Tibial artery (tissue), 4 donors: Measurements from ENCODE around the gene LPIN3.

ENCODE experiments used
- DNase-seq, 2 donors: peaks; one replicate each; pipeline ENCODE4 v3.0.0-alpha.2; 2019
- H3K27ac ChIP-seq, 2 donors: fragments of 200-600 bp; sonication (generic) in 1 of 2; 1 replicate in 1 of 2; 2 replicates in 1 of 2; pipeline ENCODE4 v1.5.1; 2018 to 2019; ENCODE audit warnings: mild to moderate bottlenecking in 1 of 2
- H3K27me3 ChIP-seq, 2 donors: fragments of 200-600 bp; sonication (generic) in 1 of 2; one replicate each; pipeline versions ENCODE4 v1.5.1 to v1.6.0; 2016 to 2019
- H3K36me3 ChIP-seq, 3 donors: fragments of 200-600 bp; sonication (generic) in 2 of 3; one replicate each; pipeline ENCODE4 v1.5.1; 2016 to 2019; ENCODE audit warnings: mild to moderate bottlenecking in 2 of 3
- H3K4me1 ChIP-seq, 4 donors: fragments of 200-600 bp; sonication (generic) in 2 of 4; 1 replicate in 3 of 4; 2 replicates in 1 of 4; pipeline ENCODE4 v1.5.1; 2016 to 2019
- H3K4me3 ChIP-seq, 2 donors: fragments of 200-600 bp; sonication (generic) in 1 of 2; 1 replicate in 1 of 2; 2 replicates in 1 of 2; pipeline ENCODE4 v1.5.1; 2018 to 2019; ENCODE audit warnings: mild to moderate bottlenecking in 2 of 2
- H3K9me3 ChIP-seq, 3 donors: fragments of 200-600 bp; sonication (generic) in 1 of 3; one replicate each; pipeline ENCODE4 v1.5.1; 2016 to 2019
- intact Hi-C: fragments of 100-400 bp; cut with DNase I; formaldehyde crosslinking; loops from one replicate; pipeline ENCODE4 v1.15.0; 2023; ENCODE audit warnings: low total_unique reads
- TF ChIP-seq, protein P1 (sequence below), 2 experiments: fragments of 200-600 bp in 1 of 2; fragments of 450-650 bp in 1 of 2; IDR thresholded peaks; one replicate each; pipeline ENCODE4 v1.5.1; 2017 to 2019; ENCODE audit warnings: antibody characterized with exemption in 2 of 2, mild to moderate bottlenecking in 1 of 2, moderate library complexity in 1 of 2

The LPIN3 gene

DNA sequence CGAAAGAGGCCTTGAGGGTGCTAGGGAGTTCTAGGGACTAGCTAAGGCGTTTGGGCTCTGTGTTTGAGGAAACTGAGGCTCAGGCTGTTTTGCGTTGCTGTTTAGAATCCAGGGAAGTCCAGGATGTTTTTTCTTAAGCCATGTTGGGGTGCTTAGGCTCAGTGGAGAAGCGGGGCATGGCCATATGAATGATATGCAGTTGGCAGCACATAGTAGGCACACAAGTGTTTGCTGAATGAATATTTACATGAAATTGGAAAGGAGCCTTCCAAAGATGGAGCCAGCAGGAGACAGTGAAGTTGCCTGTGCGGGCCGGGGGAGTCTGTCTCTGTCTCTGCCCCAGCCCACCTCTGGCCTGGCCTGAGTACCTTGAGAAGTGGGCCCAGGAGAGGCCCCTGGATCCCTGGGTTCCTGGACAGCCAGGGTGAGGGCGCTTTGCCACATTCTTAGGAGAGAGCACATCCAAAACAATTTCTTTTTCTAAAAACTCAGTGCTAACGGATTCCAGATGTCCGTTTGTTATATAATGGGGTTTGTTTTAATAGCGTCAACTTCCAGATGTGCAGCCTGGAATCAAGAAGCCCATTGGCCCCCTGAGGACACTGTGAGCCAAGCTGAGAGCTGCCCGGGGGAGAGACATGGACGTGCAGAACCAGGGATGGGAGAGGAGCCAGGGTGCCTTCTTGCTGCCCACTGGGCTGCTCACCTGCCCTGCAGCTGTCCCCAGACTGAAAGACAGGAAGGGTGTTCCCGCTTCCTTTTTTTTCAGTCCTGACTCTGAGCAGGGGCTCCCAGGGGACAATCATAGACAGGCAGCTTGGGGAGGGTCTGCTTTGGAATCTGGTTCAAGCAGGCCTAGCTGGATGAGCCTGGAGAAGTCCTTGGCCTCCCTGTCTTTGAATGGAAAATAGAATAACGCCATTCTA is 46.1 kb downstream of the LPIN3 start:
- Histone ChIP-seq H3K27ac (no peak overlapping the region), H3K4me1 (no peaks in the 10 kb centered on the region), H3K4me3 (no peak overlapping the region), H3K36me3 (no peaks in the 10 kb centered on the region), H3K9me3 (no peaks in the 10 kb centered on the region), H3K27me3 (peaks cover 0 to 9% of the 10 kb centered on the region in 2 donors)
- DNase-seq = no peak
- intact Hi-C loops = no loop called here
- TF ChIP-seq, protein P1, sequence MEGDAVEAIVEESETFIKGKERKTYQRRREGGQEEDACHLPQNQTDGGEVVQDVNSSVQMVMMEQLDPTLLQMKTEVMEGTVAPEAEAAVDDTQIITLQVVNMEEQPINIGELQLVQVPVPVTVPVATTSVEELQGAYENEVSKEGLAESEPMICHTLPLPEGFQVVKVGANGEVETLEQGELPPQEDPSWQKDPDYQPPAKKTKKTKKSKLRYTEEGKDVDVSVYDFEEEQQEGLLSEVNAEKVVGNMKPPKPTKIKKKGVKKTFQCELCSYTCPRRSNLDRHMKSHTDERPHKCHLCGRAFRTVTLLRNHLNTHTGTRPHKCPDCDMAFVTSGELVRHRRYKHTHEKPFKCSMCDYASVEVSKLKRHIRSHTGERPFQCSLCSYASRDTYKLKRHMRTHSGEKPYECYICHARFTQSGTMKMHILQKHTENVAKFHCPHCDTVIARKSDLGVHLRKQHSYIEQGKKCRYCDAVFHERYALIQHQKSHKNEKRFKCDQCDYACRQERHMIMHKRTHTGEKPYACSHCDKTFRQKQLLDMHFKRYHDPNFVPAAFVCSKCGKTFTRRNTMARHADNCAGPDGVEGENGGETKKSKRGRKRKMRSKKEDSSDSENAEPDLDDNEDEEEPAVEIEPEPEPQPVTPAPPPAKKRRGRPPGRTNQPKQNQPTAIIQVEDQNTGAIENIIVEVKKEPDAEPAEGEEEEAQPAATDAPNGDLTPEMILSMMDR (IDR thresholded peaks at IDR 0.05) = no peak

GRCh38 chr20:41387444-41387851 is 46.8 kb downstream of the LPIN3 start:
- H3K4me1 ChIP-seq = peaks cover 0 to 5% (median 0%) of the 10 kb centered on the region in 4 donors
- H3K9me3 ChIP-seq = no peaks in the 10 kb centered on the region
- H3K36me3 ChIP-seq = no peaks in the 10 kb centered on the region
- DNase-seq = no peak
- no peak overlapping the region for H3K27ac ChIP-seq
- no peak overlapping the region for H3K4me3 ChIP-seq
- intact Hi-C loops = no loop called here
- H3K27me3 ChIP-seq = peaks cover 0 to 3% of the 10 kb centered on the region in 2 donors
- TF ChIP-seq, protein P1 (IDR thresholded peaks at IDR 0.05) = no peak

DNA sequence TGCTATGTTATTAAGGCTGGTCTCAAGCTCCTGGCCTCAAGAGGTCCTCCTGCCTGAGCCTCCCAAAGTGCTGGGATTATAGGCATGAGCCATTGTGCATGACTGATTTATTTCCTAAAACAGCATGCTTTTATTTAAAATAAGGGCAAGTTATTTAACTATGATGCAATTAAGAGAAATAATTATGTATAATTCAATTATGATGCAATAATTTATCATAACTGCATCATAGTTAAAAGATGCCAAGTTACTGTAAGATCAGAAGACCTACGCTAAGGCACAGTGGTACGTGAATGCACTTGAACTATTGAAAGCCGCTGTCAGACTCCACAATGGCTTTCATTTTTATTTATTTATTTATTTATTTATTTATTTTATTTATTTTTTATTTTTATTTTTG is 50.3 kb downstream of the LPIN3 start:
- DNase-seq = no peak
- no peaks in the 10 kb centered on the region for H3K9me3 ChIP-seq
- no peaks in the 10 kb centered on the region for H3K27me3 ChIP-seq
- no peaks in the 10 kb centered on the region for H3K36me3 ChIP-seq
- H3K4me1 ChIP-seq = peaks cover 0 to 30% (median 5%) of the 10 kb centered on the region in 4 donors
- H3K4me3 ChIP-seq = no peak overlapping the region
- no peak overlapping the region for H3K27ac ChIP-seq
- TF ChIP-seq, protein P1 (IDR thresholded peaks at IDR 0.05) = no peak
- intact Hi-C loops = no loop called here

DNA sequence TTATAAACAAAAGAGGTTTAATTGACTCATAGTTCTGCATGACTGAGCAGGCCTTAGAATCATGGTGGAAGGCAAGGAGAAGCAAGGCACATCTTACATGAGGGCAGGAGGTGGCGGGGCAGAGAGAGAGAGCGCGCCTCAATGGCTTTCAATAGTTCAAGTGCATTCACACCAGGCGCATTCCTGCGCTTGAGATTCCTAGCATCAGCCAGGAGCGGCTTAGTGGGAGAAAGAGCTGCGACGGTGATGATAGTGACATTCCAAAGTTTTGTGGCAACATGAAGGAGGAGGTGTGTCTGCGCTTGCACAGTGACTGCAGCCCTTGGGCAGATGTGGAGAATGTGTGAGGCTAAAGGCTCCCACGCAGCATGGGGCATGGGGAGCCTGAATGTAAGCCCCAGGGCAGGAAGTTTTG is 51.0 kb downstream of the LPIN3 start:
- Histone ChIP-seq H3K27me3 (no peaks in the 10 kb centered on the region), H3K9me3 (no peaks in the 10 kb centered on the region), H3K4me1 (peaks cover 0 to 34% (median 5%) of the 10 kb centered on the region in 4 donors), H3K4me3 (no peak overlapping the region), H3K27ac (no peak overlapping the region), H3K36me3 (no peaks in the 10 kb centered on the region)
- intact Hi-C loops = no loop called here
- DNase-seq = no peak
- TF ChIP-seq, protein P1 (IDR thresholded peaks at IDR 0.05) = no peak

DNA sequence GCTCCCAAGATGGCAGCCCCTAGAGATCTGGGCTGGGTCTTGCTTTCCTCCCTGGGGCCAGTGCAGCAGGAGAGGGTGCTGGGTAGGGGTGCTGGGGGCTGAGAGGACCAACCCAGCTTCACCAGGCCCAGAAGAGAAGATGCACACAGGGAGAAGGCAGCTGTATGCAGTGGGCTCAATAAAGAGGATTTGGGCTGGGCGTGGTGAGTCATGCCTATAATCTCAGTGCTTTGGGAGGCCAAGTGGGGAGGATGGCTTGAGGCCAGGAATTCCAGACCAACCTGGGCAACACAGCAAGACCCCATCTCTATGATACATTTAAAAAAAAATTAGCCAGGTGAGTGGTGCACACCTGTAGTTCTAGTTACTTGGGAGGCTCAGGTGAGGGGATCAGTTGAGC is 51.7 kb downstream of the LPIN3 start:
- Histone ChIP-seq H3K27ac (no peak overlapping the region), H3K4me1 (peaks cover 0 to 34% (median 5%) of the 10 kb centered on the region in 4 donors), H3K36me3 (no peaks in the 10 kb centered on the region), H3K27me3 (no peaks in the 10 kb centered on the region), H3K9me3 (no peaks in the 10 kb centered on the region), H3K4me3 (no peak overlapping the region)
- intact Hi-C loops = no loop called here
- TF ChIP-seq, protein P1 (IDR thresholded peaks at IDR 0.05) = no peak
- no peak for DNase-seq
